IPS-NIHi7 (cell line): ENCODE measurements around the gene PTPRD.

Experiments used
- DNase-seq: peaks from one replicate; pipeline ENCODE4 v3.0.0; 2012; ENCODE audit warnings: mixed read lengths; ENCODE audit errors: extremely low spot score

The PTPRD gene

DNA sequence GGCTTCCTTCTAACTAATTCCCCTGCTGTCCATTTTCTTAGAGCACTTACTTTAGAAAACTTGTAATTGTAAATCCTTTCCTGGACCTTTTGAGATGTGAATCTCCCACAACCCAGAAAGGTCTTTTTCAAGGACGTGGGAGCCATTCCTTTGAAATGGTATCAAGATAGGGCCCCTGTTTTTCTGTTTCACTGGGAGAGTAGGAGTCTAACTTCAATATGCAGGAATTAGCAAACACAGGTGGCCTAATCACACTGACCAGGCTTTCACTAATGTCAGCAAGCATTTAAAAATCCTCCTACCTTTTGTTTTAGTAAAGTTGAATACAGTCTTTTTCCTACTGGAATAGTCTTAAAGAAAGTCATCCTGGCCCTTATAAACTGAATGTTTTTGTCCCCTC is 558.3 kb downstream of the PTPRD start:
- DNase-seq = no peak

DNA sequence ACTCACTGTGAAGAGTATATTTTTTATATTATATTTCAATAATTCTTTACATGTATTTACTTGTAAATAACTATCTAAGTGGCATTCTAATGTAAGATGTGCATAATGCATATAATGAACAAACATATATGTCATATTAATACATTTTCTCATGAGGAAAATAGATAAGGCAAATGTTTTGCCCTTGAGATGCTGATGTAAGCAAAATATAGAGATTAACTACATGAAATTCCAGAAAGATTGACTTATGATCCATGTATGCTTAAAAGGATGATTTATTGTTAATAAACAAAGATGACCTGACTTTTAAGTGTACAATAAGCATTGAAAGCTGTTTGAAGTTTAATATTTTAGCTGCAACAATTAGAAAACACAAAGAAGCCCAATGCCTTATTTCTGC is 559.9 kb downstream of the PTPRD start:
- no peak for DNase-seq

DNA sequence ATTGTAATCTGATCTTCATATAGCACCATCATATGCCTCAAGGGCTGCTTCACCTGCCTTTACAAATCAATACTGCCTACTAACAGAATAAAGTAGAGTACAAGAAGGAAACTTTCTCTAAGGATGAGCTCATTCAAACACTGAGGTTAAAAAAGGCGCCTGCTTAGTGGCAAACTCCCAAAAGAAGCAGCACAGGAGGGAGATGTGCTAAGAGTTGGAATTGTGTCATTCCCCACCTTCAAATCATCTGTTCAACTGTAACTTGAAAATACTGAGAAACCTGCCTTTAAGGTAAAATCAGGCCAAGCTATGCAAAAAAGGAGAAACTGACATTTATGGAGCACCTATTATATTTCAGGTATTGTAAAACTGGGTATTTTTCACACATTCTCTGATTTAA is 560.6 kb downstream of the PTPRD start:
- DNase-seq = no peak

DNA sequence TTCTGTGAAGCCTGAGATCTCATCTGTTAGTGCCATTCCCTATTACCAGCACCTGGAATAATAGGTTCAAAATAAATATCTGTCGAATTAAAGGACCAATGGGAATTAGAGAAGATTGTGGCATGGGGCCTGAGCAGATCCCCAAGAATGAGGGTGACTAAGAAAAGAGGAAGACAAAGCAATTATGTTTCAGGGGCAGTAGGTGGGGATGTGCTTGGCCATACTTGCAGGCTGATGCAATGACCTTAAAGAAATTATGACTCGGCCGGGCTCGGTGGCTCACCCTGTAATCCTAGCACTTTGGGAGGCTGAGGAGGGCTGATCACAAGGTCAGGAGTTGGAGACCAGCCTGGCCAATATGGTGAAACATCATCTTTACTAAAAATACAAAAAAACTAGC is 562.8 kb downstream of the PTPRD start:
- DNase-seq = no peak

DNA sequence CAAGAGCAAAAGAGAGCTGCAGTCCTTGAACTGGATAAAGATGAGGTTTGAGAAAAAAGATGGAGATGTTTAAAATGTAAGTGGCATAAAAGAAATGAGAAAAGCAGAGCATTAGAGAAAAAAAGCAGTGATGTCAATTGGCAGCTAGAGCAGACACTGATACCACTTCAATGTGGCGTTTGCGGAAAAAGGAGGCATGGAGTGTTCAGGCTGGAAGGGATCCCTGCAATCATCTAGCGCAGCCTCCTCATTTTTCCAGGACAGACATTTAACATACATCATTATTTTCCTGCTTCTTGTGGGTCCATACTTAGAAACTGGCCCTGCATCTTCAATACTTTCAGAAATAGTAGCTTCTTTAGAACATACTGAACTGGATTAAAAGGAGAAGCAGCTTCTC is 563.8 kb downstream of the PTPRD start:
- no peak for DNase-seq

DNA sequence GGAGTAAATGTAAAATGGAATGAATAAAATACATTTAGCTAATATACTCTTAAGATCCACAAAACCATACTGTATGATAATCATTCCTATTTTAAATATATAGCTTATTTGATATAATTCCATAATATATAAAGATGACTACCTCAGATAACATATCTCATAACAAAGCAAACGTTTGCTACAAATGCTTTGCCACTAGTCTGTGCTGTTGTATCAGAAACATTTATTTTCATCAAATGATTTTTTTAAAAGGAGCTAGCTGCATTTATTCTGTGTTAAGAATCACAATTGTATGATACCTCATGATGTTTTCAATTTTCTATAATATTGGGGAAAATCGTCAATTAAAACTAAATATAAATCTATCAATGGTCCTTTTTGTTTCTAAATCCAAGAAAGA is 567.2 kb downstream of the PTPRD start:
- DNase-seq = no peak

DNA sequence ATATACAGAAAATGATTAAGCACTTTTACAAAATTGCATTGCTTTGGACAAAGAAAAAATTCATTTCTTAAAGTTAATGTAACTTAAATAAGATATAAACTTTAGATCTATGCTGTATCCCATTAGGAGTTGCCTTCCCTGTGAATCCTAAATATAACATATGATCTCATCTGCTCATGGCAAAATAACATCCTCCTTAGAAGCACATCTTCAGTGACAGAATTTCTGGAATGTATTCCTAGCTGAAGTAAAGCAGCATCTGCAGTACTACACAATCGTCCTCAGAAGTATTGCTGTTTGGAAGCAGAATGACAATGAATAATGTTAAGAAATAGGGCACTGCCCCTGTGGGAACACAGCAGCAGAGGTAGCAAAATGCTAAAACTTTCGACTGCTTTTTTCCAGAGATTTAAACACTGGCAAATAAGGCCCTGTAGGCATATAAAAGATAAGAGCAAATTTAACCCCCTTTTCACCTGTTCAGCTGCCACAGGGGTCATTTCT is 571.0 kb downstream of the PTPRD start:
- no peak for DNase-seq

DNA sequence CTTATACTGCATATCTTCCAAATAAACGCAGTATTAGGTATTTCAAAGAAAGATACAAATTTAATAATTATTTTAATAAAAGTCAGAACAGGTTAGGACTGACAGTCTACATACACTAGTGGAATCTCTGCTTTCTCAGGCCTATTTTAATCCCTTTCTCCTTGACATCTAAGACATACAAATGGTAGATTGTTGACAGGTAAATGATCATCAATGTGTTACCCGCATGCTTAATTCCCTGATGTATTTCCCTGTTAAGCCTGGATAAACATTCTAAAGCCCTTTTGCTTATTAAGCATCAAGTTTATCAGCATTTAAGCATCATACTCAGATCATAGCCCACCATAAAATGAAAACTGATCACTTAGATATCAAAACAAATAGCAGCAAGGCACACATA is 576.7 kb downstream of the PTPRD start:
- DNase-seq = no peak

DNA sequence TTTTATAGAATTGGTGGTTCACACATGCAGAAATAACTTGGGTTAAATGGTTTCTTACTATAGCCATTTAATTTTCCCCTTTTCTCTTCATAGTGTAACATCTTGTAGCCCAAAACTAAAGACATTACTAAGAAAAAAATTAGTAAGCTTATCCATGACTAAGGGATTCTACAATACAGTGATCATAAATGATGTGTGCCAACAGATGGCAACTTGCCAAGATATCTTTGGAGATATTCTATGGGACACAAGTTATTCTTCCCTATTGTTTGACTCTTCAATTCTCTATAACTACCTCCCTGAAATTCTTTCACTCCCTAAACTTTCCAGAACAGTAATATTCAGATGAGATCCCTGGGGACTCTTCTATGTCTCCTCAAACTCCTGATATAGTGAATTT is 580.6 kb downstream of the PTPRD start:
- no peak for DNase-seq

DNA sequence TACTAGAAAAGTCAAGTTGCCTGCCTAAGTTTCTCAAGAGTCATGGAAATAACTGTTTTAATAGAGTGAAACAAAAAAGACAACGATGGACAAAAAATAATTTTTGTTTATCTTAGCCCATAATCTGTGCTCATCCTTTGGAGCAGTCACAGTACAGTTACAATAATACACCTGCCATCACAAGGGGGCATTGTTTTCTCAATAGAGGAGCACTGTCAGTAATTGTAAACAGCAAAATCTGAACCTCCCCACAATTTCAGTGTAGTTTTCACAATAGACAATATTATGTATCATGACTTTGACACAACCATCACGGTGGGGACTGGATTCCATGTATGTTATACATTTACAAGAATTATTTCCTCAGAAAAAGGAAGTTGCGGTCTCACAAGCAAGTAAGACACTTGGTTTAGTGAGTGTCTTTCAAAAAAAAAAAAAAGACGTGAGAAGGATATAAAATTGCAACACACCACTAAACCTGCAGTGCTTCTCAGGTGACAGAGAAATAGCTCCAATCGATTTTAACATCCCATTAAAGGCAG is 586.3 kb downstream of the PTPRD start:
- DNase-seq = no peak

DNA sequence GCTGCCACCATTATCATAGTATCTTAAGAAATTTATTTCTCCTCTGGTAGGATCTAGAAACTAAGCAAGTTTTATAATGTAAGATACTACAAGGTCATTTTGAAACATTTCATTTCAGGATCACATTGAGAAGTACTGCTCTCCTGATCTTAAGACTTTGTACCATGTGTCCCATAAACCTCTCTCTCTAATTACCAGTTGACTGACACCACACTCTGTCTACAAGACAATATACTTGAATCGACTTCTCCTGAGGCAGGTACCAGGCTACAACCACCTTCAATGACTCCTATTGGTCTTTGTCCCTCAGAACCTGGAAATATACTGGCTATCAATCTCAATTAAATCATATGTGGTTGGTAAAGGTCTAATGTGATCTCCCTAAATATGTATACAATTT is 597.0 kb downstream of the PTPRD start:
- no peak for DNase-seq

DNA sequence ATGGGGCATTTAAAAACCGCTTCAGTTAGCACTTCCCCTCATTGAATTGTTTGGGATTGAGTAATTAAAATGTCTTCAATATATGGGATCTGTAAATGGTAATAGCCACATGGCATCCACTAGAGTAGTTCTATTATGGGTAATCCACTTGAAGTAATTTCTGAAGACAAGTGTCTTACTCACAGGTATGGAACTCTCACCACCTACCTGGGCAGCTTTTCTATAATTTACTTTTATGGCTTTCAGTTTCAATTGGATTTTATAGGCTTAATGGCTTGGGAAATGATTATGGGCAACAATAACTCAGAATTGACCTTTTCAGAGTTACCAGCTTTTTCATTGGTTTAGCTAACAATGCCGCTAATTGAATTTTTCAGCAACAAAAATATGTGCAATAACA is 597.9 kb downstream of the PTPRD start:
- DNase-seq = no peak

DNA sequence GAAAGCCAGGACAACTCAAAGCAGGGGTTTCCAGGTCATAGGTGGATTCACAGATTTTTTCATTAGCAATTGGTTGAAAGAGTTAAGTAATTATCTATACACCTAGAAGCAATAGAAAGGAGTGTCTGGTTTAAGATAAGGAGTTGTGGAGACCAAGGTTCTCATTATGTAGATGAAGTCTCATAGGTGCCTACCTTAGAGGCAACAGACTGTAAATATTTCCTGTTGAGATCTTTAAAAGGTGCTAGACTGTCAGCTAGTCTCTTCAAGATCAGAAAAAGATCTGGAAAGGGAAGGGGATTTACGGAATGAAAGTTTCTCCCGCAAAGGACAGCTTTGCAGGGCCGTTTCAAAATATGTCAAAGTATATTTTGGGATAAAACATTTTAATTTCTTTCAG is 603.4 kb downstream of the PTPRD start:
- no peak for DNase-seq

DNA sequence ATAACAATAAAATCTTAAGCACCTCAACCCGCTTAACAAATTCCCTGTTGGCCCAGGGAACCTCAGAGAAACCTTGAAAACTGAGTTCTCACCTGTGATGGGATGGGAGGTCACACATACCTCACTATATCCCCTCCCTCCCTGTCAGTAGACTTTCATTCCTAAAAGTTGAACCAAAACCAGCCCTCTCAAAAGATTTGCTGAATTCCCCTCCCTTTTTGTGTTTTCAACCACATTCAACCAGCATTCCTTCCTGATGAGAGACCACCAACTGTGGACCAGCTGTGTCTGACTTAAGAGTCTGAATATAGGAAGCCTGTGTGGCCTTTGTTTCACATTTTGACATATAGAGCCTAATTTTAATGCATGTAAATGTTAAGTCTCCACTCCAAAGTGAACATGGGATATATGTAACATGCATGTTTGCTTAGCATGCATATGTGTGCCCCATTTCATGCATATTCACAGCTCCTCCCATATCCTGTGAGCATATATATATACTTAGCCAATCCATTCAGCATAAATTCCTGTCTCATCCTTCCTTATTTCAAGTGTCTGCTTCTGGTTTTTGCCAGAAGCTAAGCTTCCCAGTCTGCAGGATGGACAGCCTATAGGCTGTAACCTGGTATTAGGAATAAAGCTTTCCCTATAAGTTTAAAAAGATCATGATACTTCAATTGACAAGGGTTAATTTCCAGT is 604.6 kb downstream of the PTPRD start:
- DNase-seq = peak; percentile 39

DNA sequence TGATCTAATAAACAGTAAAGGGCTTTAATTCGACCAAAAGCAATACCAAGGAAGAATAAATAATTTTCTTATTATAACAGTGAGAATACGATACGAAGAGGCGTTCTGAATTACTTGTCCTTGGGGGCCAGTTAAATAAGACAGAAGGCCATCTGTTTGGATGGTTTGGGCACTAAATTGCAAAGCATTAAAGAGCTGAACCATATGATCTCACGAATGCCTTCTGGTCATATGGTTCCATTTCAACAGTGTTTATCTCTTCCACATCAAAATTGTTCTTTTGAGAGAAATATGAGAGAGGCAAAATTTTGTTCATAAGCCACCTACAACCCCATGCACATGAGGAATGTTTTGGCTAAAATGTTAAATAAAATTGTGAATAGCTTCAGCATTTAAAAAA is 605.4 kb downstream of the PTPRD start:
- DNase-seq = no peak

DNA sequence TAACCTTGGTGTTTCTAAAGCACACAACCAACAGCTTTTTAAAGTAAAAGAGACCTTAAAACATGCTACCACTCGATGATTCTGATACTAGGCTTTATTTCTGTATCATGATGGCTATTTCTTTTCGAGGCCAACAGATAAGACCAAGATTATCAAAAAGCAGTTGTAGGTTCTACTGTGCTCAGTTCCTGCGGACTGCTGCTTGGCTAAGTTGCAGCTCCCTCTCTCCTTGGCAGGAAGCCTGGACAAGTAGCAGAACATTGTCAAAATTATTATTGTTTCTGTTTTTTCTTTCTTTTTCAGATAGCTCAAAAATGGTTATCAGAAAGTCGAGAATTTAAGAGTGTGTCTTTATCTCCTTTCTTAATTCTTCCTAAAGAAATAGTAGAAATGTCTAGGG is 607.6 kb downstream of the PTPRD start:
- no peak for DNase-seq

DNA sequence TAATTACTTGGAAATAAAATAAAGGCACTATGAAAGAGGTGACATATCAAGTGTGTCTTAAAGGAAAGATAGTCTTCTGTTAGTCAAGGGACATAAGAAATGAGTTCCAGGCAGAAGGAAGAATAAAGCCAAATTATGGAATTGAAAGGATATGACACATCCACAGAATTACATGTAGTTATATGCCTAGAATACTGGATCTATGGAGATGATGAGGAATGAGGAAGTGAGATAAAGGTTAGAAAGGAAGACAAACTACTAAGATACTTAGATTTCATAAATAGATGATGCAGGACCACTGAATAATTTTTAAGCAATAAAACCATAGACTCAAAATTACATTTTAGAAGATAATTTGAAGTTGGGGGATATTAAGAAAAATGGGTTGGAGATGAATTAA is 609.8 kb downstream of the PTPRD start:
- DNase-seq = no peak

DNA sequence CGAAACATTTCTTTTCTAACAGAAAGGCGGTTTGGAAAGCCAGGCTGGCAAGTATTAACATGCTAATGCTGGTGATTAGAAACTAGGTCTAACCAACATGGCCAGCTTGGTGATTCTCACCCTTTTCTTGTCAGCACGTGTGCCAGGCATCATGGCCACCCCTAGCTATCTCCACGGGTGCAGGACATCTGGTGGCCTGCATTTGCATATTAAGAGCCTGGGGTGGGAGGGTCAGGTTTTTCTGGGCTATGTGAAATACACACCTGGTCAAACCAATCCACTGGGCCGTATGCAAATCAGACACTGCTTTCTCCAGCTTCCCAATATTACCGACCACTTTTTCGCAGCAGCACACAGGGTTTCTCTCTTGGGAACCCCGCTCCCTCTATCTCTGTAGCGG is 612.1 kb downstream of the PTPRD start:
- DNase-seq = peak; percentile 5

DNA sequence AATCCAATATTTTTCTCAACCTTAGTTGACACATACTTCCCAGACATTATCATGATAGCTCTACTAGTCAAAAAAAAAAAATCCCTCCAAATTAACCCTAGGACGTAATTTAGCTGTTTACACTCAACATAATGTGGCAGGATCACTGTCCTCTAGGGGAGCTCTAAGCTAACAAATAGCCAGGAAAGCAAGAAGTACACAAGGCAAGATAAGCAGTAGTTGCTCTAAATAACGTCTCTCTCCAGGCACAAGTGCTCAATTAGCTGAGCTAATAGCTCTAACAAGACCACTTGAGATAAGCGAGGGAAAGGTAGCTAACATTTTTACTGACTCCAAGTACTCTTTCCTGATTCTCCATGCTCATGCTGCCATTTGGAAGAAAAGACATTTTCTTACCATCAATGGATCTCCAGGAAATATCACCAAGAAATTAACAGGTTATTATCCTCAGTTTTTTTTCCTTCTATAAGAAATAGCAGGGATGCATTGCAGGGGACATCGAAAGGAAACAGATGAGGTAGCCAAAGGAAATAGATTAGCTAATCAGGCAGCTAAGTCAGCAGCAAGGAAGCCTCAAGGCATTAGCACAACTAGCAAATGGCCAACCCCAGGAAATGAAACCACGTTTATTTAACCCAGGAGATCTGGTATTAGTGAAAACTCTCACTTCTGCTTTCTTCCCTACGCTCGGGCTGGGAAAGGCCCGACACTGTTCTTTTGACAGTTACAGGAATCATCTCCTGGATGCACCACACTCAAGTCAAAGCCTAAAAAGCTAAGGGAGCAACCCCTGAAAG is 614.1 kb downstream of the PTPRD start:
- DNase-seq = peak; percentile 41

DNA sequence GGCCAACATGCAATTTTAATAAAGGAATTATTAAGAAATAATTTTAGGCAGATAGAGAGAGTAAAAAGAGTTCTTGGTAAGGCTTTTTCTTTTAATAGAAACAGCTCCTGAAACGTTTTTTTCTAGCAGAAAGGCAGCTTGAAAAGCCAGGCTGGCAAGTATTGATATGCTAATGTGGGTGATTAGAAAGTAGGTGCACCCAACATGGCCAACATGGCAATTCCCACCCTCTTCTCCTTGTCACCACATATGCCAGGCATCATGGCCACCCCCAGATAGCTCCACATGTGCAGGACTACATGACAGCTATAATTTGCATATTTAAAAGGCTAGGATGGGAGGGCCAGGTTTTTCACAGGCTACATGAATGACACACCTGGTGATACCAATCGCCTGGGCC is 615.2 kb downstream of the PTPRD start:
- DNase-seq = no peak

DNA sequence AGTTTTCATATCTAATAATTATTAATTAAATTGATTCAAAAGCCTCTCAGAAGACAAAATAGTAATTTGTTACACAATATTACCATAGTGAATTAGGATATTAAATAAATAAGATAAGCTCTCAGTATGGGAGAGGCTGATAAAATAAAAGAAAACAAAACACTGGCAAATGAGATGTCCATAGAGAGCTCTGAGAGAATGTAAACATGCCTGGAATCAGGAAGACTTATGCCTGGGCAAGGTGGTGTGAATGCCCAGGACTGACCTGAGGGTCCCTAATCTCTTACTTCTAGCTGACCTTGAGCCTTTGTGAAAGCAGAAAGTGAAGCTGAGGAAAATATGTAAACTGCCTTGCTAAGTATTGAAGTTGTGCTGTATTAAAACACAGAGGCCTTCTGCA is 616.5 kb downstream of the PTPRD start:
- DNase-seq = no peak

DNA sequence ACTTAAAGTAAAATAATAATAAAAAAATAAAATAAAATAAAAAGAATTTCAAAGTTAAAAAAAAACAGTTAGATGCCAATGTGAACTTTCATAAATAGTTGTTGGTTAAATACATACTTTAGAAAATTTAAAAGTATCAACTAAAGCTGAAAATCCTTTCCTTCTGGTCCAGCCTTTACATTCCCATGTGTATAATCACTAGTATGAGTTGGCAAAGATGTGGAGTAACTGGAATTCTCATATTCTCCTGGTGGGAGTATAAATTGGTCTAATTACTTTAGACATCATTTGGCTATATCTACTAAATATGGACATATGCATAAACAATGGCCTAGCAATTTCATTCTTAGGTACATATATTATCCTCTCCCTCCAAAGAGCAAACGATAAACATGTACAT is 619.9 kb downstream of the PTPRD start:
- DNase-seq = no peak

DNA sequence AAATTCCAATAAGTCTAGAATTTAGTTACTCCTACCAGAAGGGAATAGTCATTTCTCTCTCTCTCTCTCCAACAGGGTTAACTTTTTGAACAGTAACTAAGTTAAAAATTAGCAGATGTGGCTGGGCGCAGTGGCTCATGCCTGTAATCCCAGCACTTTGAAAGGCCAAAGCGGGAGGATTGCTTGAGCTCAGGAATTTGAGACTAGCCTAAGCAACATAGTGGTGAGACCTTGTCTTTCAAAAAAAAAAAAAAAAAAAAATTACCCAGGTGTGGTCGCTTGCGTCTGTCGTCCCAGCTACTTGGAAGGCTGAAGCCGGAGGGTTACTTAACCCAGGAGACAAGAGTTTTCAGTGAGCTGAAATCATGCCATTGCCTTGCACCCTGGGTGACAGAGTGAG is 639.7 kb downstream of the PTPRD start:
- DNase-seq = no peak
